HepG2 (cell line): ENCODE measurements around the gene PLXND1. TPM values are rescaled to one million over a fixed set of nuclear protein-coding genes. Genes with fewer than 3 reads are reported as not detected.
A peak's percentile ranks its signal among the peaks of the same experiment; 100 is the strongest.

ENCODE experiments used
- BORCS8-MEF2B ChIP-seq: sonication (generic); formaldehyde crosslinking; IDR thresholded peaks from 2 replicates; pipeline ENCODE4 v1.8.0; 2022; ENCODE audit warnings: mild to moderate bottlenecking, missing genetic modification reagents
- CBX5 ChIP-seq: sonication (generic); formaldehyde crosslinking; IDR thresholded peaks from 2 replicates; pipeline ENCODE4 v1.4.0; 2020; ENCODE audit warnings: missing genetic modification reagents, borderline replicate concordance
- CCDC6 ChIP-seq: sonication (generic); formaldehyde crosslinking; IDR thresholded peaks from 2 replicates; pipeline ENCODE4 v1.8.1; 2022; ENCODE audit warnings: mild to moderate bottlenecking, missing genetic modification reagents, moderate library complexity
- FOXK1 ChIP-seq: sonication (generic); formaldehyde crosslinking; IDR thresholded peaks from 2 replicates; pipeline ENCODE4 v1.4.0; 2020; ENCODE audit warnings: low read depth, missing genetic modification reagents, borderline replicate concordance
- HIVEP1 ChIP-seq: sonication (generic); formaldehyde crosslinking; IDR thresholded peaks from 2 replicates; pipeline ENCODE4 v1.4.0; 2020; ENCODE audit warnings: mild to moderate bottlenecking, missing genetic modification reagents
- KDM5A ChIP-seq: fragments of 200-600 bp; sonication (generic); IDR thresholded peaks from 2 replicates; pipeline ENCODE4 v1.7.0; 2018; ENCODE audit warnings: antibody characterized with exemption, mild to moderate bottlenecking, low read length, borderline replicate concordance
- MED1 ChIP-seq: sonication (generic); formaldehyde crosslinking; IDR thresholded peaks from 2 replicates; pipeline ENCODE4 v1.4.0; 2020; ENCODE audit warnings: missing genetic modification reagents
- RARG ChIP-seq: sonication (generic); formaldehyde crosslinking; IDR thresholded peaks from 2 replicates; pipeline ENCODE4 v1.4.0; 2020; ENCODE audit warnings: low read depth, mild to moderate bottlenecking, missing genetic modification reagents
- RFXAP ChIP-seq: sonication (generic); formaldehyde crosslinking; IDR thresholded peaks from 2 replicates; pipeline ENCODE4 v1.4.0; 2020; ENCODE audit warnings: missing genetic modification reagents, borderline replicate concordance
- SALL1 ChIP-seq: sonication (generic); formaldehyde crosslinking; IDR thresholded peaks from 2 replicates; pipeline ENCODE4 v1.8.0; 2022; ENCODE audit warnings: mild to moderate bottlenecking, missing genetic modification reagents
- SMC3 ChIP-seq: IDR thresholded peaks from 2 replicates; pipeline ENCODE4 v1.6.1; 2011; ENCODE audit warnings: low read length, improper control_type of control experiment
- TSC22D2 ChIP-seq: sonication (generic); formaldehyde crosslinking; IDR thresholded peaks from 2 replicates; pipeline ENCODE4 v1.5.1; 2020; ENCODE audit warnings: missing genetic modification reagents, mild to moderate bottlenecking, borderline replicate concordance
- ZBTB8A ChIP-seq: sonication (generic); formaldehyde crosslinking; IDR thresholded peaks from 2 replicates; pipeline ENCODE4 v1.4.0; 2020; ENCODE audit warnings: mild to moderate bottlenecking, low read depth, missing genetic modification reagents, borderline replicate concordance
- ZKSCAN1 ChIP-seq: fragments of 150-350 bp; IDR thresholded peaks from 2 replicates; pipeline ENCODE4 v1.6.1; 2014; ENCODE audit warnings: low read length
- ZNF207 ChIP-seq: fragments of 450-650 bp; IDR thresholded peaks from 2 replicates; pipeline ENCODE4 v1.6.1; 2016; ENCODE audit warnings: antibody characterized with exemption, borderline replicate concordance
- ZNF235 ChIP-seq: sonication (generic); formaldehyde crosslinking; IDR thresholded peaks from 2 replicates; pipeline ENCODE4 v1.8.1; 2023; ENCODE audit warnings: mild to moderate bottlenecking, missing genetic modification reagents, borderline replicate concordance
- ZNF367 ChIP-seq: sonication (generic); formaldehyde crosslinking; IDR thresholded peaks from 2 replicates; pipeline ENCODE4 v1.4.0; 2020; ENCODE audit warnings: missing genetic modification reagents, borderline replicate concordance
- ZNF674 ChIP-seq: sonication (generic); formaldehyde crosslinking; IDR thresholded peaks from 2 replicates; pipeline ENCODE4 v1.5.0; 2020; ENCODE audit warnings: low read depth, mild to moderate bottlenecking, missing genetic modification reagents
- ZNF883 ChIP-seq: sonication (generic); formaldehyde crosslinking; IDR thresholded peaks from 2 replicates; pipeline ENCODE4 v1.5.1; 2020; ENCODE audit warnings: mild to moderate bottlenecking, missing genetic modification reagents; ENCODE audit errors: not compliant biosample characterization
- ZSCAN21 ChIP-seq: sonication (generic); formaldehyde crosslinking; IDR thresholded peaks from 2 replicates; pipeline ENCODE4 v1.8.0; 2022; ENCODE audit warnings: mild to moderate bottlenecking, missing genetic modification reagents, moderate library complexity, borderline replicate concordance
- polyA plus RNA-seq, 8 experiments: library from polyadenylated mRNA; depleted of rRNA in 3 of 8; stranded (reverse) in 7 of 8; unstranded in 1 of 8; fragments of >200 nt; fragmentation: Illumina TruSeq in 4 of 8; extraction: Trizol in 4 of 8; gene quantifications; 2 replicates each; pipeline versions ENCODE4 v1.2.1 to v1.2.3, GENCODE V29; 2011 to 2016; ENCODE audit warnings: low read depth in 4 of 8, missing spikeins in 1 of 8, mixed read lengths in 1 of 8; ENCODE audit not compliant: insufficient read depth in 1 of 8
- total RNA-seq, 5 experiments: library from RNA; depleted of rRNA; stranded (reverse); fragments of >200 nt; fragmentation: Illumina TruSeq; extraction: Trizol; gene quantifications; 2 replicates each; pipeline ENCODE4 v1.2.3, GENCODE V29; 2016; ENCODE audit warnings: low read depth in 1 of 5
- TF ChIP-seq, protein P1 (sequence below): IDR thresholded peaks from 2 replicates; pipeline ENCODE4 v1.6.1; 2016; ENCODE audit warnings: low read depth, borderline replicate concordance
- TF ChIP-seq, protein P2 (sequence below): sonication (generic); formaldehyde crosslinking; IDR thresholded peaks from 2 replicates; pipeline ENCODE4 v1.4.0; 2020; ENCODE audit warnings: mild to moderate bottlenecking, missing genetic modification reagents
- TF ChIP-seq, protein P3 (sequence below): sonication (generic); formaldehyde crosslinking; IDR thresholded peaks from 2 replicates; pipeline ENCODE4 v1.4.0; 2020; ENCODE audit warnings: missing genetic modification reagents
- TF ChIP-seq, protein P4 (sequence below): sonication (generic); formaldehyde crosslinking; IDR thresholded peaks from 2 replicates; pipeline ENCODE4 v1.8.1; 2022; ENCODE audit warnings: low read depth, mild to moderate bottlenecking, missing genetic modification reagents
- TF ChIP-seq, protein P5 (sequence below): IDR thresholded peaks from 2 replicates; pipeline ENCODE4 v1.6.1; 2012; ENCODE audit warnings: inconsistent platforms

Gene PLXND1
- total and polyA plus RNA-seq, 2 of the 13 experiments (the other 11 are each of a cell fraction or from before 2014, with no cell fraction given) = 15.9 to 42.0 TPM

DNA sequence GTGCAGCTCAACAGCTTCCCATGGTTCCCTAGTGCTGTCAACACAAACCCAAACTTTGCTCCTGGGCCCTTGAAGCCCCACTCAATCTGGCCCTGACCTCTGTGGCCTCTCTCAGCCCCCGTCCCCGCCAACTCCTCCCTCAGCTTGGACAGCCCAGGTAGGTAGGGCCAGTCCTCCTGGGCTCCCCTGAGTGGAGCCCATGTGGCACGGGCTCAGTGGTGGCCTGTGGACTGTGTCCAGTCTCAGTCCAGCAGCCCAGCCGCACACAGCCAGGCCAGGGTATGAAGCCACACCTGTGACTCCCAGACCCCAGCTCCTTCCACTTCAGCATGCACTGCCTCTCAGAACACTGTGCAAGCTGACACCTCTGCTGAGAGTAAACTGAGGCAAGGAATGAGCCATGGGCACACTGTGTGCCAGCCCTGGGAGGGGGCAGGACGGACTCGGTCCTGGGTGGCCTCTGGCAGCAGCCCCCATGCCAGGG lies 11.5 kb downstream of the PLXND1 start (continued):
- TF ChIP-seq, protein P1, sequence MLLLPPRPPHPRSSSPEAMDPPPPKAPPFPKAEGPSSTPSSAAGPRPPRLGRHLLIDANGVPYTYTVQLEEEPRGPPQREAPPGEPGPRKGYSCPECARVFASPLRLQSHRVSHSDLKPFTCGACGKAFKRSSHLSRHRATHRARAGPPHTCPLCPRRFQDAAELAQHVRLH (CRISPR knock-in tag) = peak; percentile 74; the same call in 1 of the 2 replicates
- peak; percentile 43; the same call in 1 of the 2 replicates for TF ChIP-seq ZSCAN21
- peak; percentile 47; the same call in 1 of the 2 replicates for TF ChIP-seq CCDC6 (CRISPR knock-in tag)
- no peak for TF ChIP-seq RARG
- TF ChIP-seq ZKSCAN1 = no peak
- TF ChIP-seq ZNF883 (CRISPR knock-in tag) = peak; percentile 37
- TF ChIP-seq, protein P2, sequence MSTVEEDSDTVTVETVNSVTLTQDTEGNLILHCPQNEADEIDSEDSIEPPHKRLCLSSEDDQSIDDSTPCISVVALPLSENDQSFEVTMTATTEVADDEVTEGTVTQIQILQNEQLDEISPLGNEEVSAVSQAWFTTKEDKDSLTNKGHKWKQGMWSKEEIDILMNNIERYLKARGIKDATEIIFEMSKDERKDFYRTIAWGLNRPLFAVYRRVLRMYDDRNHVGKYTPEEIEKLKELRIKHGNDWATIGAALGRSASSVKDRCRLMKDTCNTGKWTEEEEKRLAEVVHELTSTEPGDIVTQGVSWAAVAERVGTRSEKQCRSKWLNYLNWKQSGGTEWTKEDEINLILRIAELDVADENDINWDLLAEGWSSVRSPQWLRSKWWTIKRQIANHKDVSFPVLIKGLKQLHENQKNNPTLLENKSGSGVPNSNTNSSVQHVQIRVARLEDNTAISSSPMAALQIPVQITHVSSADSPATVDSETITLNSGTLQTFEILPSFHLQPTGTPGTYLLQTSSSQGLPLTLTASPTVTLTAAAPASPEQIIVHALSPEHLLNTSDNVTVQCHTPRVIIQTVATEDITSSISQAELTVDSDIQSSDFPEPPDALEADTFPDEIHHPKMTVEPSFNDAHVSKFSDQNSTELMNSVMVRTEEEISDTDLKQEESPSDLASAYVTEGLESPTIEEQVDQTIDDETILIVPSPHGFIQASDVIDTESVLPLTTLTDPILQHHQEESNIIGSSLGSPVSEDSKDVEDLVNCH = no peak
- TF ChIP-seq ZNF207 = no peak
- TF ChIP-seq, protein P3, sequence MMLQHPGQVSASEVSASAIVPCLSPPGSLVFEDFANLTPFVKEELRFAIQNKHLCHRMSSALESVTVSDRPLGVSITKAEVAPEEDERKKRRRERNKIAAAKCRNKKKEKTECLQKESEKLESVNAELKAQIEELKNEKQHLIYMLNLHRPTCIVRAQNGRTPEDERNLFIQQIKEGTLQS (CRISPR knock-in tag) = no peak
- TF ChIP-seq, protein P4, sequence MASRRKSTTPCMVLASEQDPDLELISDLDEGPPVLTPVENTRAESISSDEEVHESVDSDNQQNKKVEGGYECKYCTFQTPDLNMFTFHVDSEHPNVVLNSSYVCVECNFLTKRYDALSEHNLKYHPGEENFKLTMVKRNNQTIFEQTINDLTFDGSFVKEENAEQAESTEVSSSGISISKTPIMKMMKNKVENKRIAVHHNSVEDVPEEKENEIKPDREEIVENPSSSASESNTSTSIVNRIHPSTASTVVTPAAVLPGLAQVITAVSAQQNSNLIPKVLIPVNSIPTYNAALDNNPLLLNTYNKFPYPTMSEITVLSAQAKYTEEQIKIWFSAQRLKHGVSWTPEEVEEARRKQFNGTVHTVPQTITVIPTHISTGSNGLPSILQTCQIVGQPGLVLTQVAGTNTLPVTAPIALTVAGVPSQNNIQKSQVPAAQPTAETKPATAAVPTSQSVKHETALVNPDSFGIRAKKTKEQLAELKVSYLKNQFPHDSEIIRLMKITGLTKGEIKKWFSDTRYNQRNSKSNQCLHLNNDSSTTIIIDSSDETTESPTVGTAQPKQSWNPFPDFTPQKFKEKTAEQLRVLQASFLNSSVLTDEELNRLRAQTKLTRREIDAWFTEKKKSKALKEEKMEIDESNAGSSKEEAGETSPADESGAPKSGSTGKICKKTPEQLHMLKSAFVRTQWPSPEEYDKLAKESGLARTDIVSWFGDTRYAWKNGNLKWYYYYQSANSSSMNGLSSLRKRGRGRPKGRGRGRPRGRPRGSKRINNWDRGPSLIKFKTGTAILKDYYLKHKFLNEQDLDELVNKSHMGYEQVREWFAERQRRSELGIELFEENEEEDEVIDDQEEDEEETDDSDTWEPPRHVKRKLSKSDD (CRISPR knock-in tag) = no peak
- peak; percentile 90 for TF ChIP-seq SALL1 (CRISPR knock-in tag)
- TF ChIP-seq ZNF235 (CRISPR knock-in tag) = no peak
- TF ChIP-seq, protein P5, sequence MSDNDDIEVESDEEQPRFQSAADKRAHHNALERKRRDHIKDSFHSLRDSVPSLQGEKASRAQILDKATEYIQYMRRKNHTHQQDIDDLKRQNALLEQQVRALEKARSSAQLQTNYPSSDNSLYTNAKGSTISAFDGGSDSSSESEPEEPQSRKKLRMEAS = peak; percentile 56
- TF ChIP-seq ZNF367 (CRISPR knock-in tag) = 0 out of 2 replicates have a peak, but pooled peaks have one; percentile 45
- peak; percentile 42; the same call in 1 of the 2 replicates for TF ChIP-seq CBX5 (CRISPR knock-in tag)
- TF ChIP-seq TSC22D2 (CRISPR knock-in tag) = peak; percentile 60; the same call in 1 of the 2 replicates
- no peak for TF ChIP-seq ZBTB8A (CRISPR knock-in tag)
- TF ChIP-seq FOXK1 (CRISPR knock-in tag) = 0 out of 2 replicates have a peak, but pooled peaks have one; percentile 31
- TF ChIP-seq BORCS8-MEF2B = peak; percentile 72; the same call in 1 of the 2 replicates
- TF ChIP-seq ZNF674 (CRISPR knock-in tag) = no peak
- TF ChIP-seq RFXAP (CRISPR knock-in tag) = peak; percentile 70; the same call in 1 of the 2 replicates
- TF ChIP-seq SMC3 = no peak
- no peak for TF ChIP-seq KDM5A
- TF ChIP-seq HIVEP1 (CRISPR knock-in tag) = no peak
- peak; percentile 92 for TF ChIP-seq MED1
